DOHH2 (cell line): ENCODE measurements around the gene LPXN.

Source experiments
- EZH2phosphoT487 ChIP-seq: fragments of 200-600 bp; sonication (generic); IDR thresholded peaks from 2 replicates; pipeline ENCODE4 v1.6.1; 2017; ENCODE audit warnings: borderline replicate concordance, mild to moderate bottlenecking, antibody characterized with exemption, low read length, moderate library complexity, mixed read lengths
- TF ChIP-seq, protein P1 (sequence below): fragments of 200-600 bp; sonication (generic); IDR thresholded peaks from one replicate; pipeline ENCODE4 v1.5.1; 2014; ENCODE audit warnings: antibody characterized with exemption, mild to moderate bottlenecking, low read depth, low read length; ENCODE audit not compliant: poor library complexity, severe bottlenecking

DNA sequence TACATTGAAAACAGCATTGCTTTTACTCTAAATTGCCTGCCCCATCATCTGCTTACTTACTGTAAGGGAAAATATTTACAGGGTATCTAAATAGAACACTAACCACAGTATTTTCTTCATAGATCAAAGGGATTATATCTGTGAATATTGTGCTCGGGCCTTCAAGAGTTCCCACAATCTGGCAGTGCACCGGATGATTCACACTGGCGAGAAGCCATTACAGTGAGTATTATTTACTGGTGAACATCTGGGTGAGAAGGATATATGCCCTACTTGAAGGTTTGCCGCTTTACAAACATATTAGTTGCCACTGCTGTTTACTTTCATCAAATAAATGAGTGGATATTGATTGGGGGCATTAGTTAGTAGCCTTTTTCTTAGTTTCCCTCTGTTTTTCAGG is 40.9 kb upstream of the LPXN start:
- TF ChIP-seq, protein P1, sequence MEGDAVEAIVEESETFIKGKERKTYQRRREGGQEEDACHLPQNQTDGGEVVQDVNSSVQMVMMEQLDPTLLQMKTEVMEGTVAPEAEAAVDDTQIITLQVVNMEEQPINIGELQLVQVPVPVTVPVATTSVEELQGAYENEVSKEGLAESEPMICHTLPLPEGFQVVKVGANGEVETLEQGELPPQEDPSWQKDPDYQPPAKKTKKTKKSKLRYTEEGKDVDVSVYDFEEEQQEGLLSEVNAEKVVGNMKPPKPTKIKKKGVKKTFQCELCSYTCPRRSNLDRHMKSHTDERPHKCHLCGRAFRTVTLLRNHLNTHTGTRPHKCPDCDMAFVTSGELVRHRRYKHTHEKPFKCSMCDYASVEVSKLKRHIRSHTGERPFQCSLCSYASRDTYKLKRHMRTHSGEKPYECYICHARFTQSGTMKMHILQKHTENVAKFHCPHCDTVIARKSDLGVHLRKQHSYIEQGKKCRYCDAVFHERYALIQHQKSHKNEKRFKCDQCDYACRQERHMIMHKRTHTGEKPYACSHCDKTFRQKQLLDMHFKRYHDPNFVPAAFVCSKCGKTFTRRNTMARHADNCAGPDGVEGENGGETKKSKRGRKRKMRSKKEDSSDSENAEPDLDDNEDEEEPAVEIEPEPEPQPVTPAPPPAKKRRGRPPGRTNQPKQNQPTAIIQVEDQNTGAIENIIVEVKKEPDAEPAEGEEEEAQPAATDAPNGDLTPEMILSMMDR: no peak
- TF ChIP-seq EZH2phosphoT487: no peak
